ENCODE results near the gene EXOC6B.

The EXOC6B gene

GRCh38 chr2:72848436-72849137, 22.8 kb upstream of the EXOC6B start:
- no peaks in the 10 kb centered on the region for H3K4me1 ChIP-seq (ENCODE audit: control insufficient read depth, insufficient read depth, low read length, poor library complexity, severe bottlenecking)
- no peak for DNase-seq
- H3K27me3 ChIP-seq (replicated peaks; ENCODE audit: control insufficient read depth, insufficient read depth, low read length, poor library complexity, severe bottlenecking), result peaks cover 2% of the 10 kb centered on the region
- no peaks in the 10 kb centered on the region for H3K36me3 ChIP-seq (ENCODE audit: control insufficient read depth, insufficient read depth, low read length)
- H3K4me3 ChIP-seq (ENCODE audit: insufficient read depth, low read depth, low read length, poor library complexity, severe bottlenecking), result no peak overlapping the region
- H3K9me3 ChIP-seq (ENCODE audit: control insufficient read depth, low read length), result no peaks in the 10 kb centered on the region
- H3K27ac ChIP-seq (ENCODE audit: insufficient read depth, low read length, poor library complexity, severe bottlenecking), result no peak overlapping the region

GRCh38 chr2:72847534-72848315, 21.9 kb upstream of the EXOC6B start:
- H3K36me3 ChIP-seq (ENCODE audit: control insufficient read depth, insufficient read depth, low read length), result no peaks in the 10 kb centered on the region
- no peak overlapping the region for H3K27ac ChIP-seq (ENCODE audit: insufficient read depth, low read length, poor library complexity, severe bottlenecking)
- no peaks in the 10 kb centered on the region for H3K4me1 ChIP-seq (ENCODE audit: control insufficient read depth, insufficient read depth, low read length, poor library complexity, severe bottlenecking)
- H3K27me3 ChIP-seq (replicated peaks; ENCODE audit: control insufficient read depth, insufficient read depth, low read length, poor library complexity, severe bottlenecking), result peaks cover 2% of the 10 kb centered on the region
- no peaks in the 10 kb centered on the region for H3K9me3 ChIP-seq (ENCODE audit: control insufficient read depth, low read length)
- DNase-seq, result no peak
- no peak overlapping the region for H3K4me3 ChIP-seq (ENCODE audit: insufficient read depth, low read depth, low read length, poor library complexity, severe bottlenecking)

DNA sequence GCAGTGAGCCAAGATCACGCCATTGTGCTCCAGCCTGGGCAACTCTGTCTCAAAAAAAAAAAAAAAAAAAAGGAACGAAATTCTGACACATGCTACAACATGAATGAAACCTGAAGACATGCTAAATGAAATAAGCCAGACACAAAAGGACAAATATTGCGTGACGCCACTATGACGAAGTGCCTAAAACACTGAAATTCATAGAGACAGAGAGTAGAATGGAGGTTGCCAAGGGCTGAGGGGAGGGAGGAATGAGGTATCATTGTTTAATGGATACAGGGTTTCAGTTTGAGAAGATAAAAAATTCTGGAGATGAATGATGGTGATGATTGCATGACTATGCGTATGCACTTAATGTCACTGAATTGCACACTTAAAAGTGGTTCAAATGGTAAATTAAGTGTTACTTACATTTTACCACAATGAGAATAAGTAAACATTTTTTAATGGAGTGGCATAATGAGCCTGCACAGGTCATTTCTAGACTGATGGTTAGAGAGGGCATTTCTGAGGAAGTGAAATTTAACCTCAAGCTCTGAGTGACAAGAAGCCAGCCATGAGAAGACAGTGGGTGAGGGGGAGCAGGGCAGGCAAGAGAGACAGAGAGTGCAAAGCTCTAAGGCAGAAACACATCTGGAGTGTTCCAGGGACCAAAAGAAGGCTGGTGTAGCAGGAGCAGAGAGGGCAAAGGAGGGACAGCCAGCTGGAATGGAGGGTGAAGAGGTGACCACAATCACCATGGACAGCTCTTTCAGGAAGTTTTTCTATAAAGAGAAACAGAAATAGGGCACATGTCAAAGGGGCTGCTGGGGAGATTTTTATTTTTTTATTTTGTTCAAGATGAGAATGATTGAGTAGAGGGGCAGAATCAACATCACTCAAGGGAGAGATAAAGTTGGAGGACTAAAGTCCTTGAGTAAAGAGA, 20.6 kb upstream of the EXOC6B start:
- Histone ChIP-seq H3K4me1 (ENCODE audit: control insufficient read depth, insufficient read depth, low read length, poor library complexity, severe bottlenecking) (no peaks in the 10 kb centered on the region), H3K27ac (ENCODE audit: insufficient read depth, low read length, poor library complexity, severe bottlenecking) (no peak overlapping the region), H3K9me3 (ENCODE audit: control insufficient read depth, low read length) (no peaks in the 10 kb centered on the region), H3K4me3 (ENCODE audit: insufficient read depth, low read depth, low read length, poor library complexity, severe bottlenecking) (no peak overlapping the region), H3K36me3 (ENCODE audit: control insufficient read depth, insufficient read depth, low read length) (no peaks in the 10 kb centered on the region), H3K27me3 (replicated peaks; ENCODE audit: control insufficient read depth, insufficient read depth, low read length, poor library complexity, severe bottlenecking) (peaks cover 1% of the 10 kb centered on the region)
- no peak for DNase-seq

- no peak overlapping the region for H3K27ac ChIP-seq (ENCODE audit: insufficient read depth, low read length, poor library complexity, severe bottlenecking)
Observed at GRCh38 chr2:72843301-72843700, 17.5 kb upstream of the EXOC6B start.

DNA sequence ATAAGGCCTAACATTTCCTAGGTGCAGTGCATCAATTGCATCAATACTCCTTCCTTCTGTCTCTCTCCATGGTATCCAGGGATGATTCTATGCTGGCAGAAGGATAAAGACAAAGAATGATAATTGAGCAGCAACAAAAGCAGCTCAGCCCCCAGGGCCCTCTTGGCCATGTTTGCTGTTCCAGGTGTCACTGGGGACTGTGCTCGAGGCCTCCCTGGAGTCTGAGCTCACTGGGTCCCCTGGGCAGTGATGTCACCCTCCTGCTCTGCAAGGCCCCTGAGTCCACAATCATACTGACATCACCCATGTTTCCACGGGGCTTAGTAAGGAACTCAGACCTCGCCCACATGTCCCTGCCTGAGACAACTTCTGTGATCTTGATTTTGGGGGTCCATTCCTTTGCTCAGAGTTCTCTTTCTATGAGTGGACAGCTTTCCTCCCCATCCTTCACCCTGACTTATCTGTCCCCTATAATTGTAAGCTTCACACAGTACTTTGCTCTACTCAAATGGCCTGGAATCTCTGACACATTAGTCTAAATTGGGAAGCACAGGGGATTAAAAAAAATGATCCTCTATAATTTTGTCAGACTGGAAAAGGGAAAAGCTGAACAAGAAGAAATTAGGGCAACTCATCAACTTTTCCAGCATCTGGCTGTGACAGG, 15.8 kb upstream of the EXOC6B start:
- Histone ChIP-seq H3K9me3 (ENCODE audit: control insufficient read depth, low read length) (no peaks in the 10 kb centered on the region), H3K36me3 (ENCODE audit: control insufficient read depth, insufficient read depth, low read length) (no peaks in the 10 kb centered on the region), H3K27ac (ENCODE audit: insufficient read depth, low read length, poor library complexity, severe bottlenecking) (no peak overlapping the region), H3K4me3 (ENCODE audit: insufficient read depth, low read depth, low read length, poor library complexity, severe bottlenecking) (no peak overlapping the region), H3K27me3 (replicated peaks; ENCODE audit: control insufficient read depth, insufficient read depth, low read length, poor library complexity, severe bottlenecking) (no peaks in the 10 kb centered on the region), H3K4me1 (ENCODE audit: control insufficient read depth, insufficient read depth, low read length, poor library complexity, severe bottlenecking) (no peaks in the 10 kb centered on the region)
- no peak for DNase-seq

More at GRCh38 chr2:72843301-72843700, 17.5 kb upstream of the EXOC6B start:
- no peak for DNase-seq
- H3K27me3 ChIP-seq (replicated peaks; ENCODE audit: control insufficient read depth, insufficient read depth, low read length, poor library complexity, severe bottlenecking), result no peaks in the 10 kb centered on the region
- H3K36me3 ChIP-seq (ENCODE audit: control insufficient read depth, insufficient read depth, low read length), result no peaks in the 10 kb centered on the region
- no peaks in the 10 kb centered on the region for H3K9me3 ChIP-seq (ENCODE audit: control insufficient read depth, low read length)
- no peak overlapping the region for H3K4me3 ChIP-seq (ENCODE audit: insufficient read depth, low read depth, low read length, poor library complexity, severe bottlenecking)
- H3K4me1 ChIP-seq (ENCODE audit: control insufficient read depth, insufficient read depth, low read length, poor library complexity, severe bottlenecking), result no peaks in the 10 kb centered on the region

- Histone ChIP-seq H3K27ac (ENCODE audit: insufficient read depth, low read length, poor library complexity, severe bottlenecking) (no peak overlapping the region), H3K4me1 (ENCODE audit: control insufficient read depth, insufficient read depth, low read length, poor library complexity, severe bottlenecking) (no peaks in the 10 kb centered on the region), H3K36me3 (ENCODE audit: control insufficient read depth, insufficient read depth, low read length) (no peaks in the 10 kb centered on the region), H3K9me3 (ENCODE audit: control insufficient read depth, low read length) (no peaks in the 10 kb centered on the region), H3K4me3 (ENCODE audit: insufficient read depth, low read depth, low read length, poor library complexity, severe bottlenecking) (no peak overlapping the region), H3K27me3 (replicated peaks; ENCODE audit: control insufficient read depth, insufficient read depth, low read length, poor library complexity, severe bottlenecking) (no peaks in the 10 kb centered on the region)
- DNase-seq, result no peak
Observed at GRCh38 chr2:72840066-72840465, 14.2 kb upstream of the EXOC6B start.

DNA sequence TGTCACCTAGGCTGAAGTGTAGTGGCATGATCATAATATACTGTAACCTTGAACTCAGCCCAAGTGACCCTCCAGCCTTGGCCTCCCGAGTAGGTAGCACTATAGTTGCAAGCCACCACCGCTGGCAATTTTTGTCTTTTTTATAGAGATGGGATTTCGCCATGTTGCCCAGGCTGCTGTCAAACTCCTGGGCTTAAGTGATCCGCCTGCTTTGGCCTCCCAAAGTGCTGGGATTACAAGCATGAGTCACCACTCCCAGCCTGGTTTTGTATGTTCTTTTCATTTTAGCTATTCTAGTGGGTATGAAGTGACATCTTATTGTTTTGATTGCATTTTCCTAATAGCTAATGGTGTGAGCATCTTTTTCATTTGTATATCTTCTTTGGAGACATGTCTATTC, 11.3 kb upstream of the EXOC6B start:
- H3K4me1 ChIP-seq (ENCODE audit: control insufficient read depth, insufficient read depth, low read length, poor library complexity, severe bottlenecking), result no peaks in the 10 kb centered on the region
- DNase-seq, result no peak
- no peaks in the 10 kb centered on the region for H3K27me3 ChIP-seq (replicated peaks; ENCODE audit: control insufficient read depth, insufficient read depth, low read length, poor library complexity, severe bottlenecking)
- no peak overlapping the region for H3K4me3 ChIP-seq (ENCODE audit: insufficient read depth, low read depth, low read length, poor library complexity, severe bottlenecking)
- H3K27ac ChIP-seq (ENCODE audit: insufficient read depth, low read length, poor library complexity, severe bottlenecking), result no peak overlapping the region
- no peaks in the 10 kb centered on the region for H3K36me3 ChIP-seq (ENCODE audit: control insufficient read depth, insufficient read depth, low read length)
- no peaks in the 10 kb centered on the region for H3K9me3 ChIP-seq (ENCODE audit: control insufficient read depth, low read length)

DNA sequence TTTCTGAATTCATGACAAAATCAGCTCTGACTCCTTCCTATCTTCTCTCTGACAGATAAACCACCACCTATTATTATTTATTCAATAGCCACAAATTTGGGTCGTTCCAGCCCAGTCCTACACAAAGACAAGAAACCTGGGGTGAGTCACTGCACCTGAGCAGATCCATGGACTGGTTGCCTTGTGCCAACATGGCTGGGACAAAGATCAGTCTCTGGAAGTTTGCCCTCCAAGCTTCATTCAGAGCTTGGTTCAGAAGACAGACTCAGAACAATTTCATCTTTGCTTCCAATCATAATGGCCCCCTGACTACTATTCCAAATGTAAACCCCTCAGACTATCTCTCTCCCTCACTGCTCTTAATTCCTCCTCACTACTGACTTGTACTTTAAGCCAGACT, 9.6 kb upstream of the EXOC6B start:
- no peak overlapping the region for H3K4me3 ChIP-seq (ENCODE audit: insufficient read depth, low read depth, low read length, poor library complexity, severe bottlenecking)
- no peaks in the 10 kb centered on the region for H3K9me3 ChIP-seq (ENCODE audit: control insufficient read depth, low read length)
- no peaks in the 10 kb centered on the region for H3K4me1 ChIP-seq (ENCODE audit: control insufficient read depth, insufficient read depth, low read length, poor library complexity, severe bottlenecking)
- no peaks in the 10 kb centered on the region for H3K36me3 ChIP-seq (ENCODE audit: control insufficient read depth, insufficient read depth, low read length)
- H3K27ac ChIP-seq (ENCODE audit: insufficient read depth, low read length, poor library complexity, severe bottlenecking), result no peak overlapping the region
- DNase-seq, result no peak
- no peaks in the 10 kb centered on the region for H3K27me3 ChIP-seq (replicated peaks; ENCODE audit: control insufficient read depth, insufficient read depth, low read length, poor library complexity, severe bottlenecking)

DNA sequence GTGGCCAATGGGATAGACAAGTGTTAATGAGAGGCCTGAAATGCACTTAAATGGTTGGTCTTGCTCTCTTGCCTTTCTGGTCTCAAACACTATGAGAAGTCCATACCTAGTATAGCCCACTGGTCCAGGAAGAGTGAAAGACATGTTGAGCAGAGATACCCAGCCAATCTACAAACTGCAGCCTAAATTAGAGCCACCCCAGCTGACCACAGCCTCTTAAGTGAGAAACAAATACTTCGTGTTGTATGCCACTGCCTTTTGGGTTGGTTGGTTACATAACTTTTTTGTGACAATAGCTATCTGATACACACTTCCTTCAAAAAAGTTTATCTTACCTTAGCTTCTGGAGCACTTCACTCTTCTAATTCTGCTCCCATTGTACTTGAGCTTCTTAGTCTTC, 8.8 kb upstream of the EXOC6B start:
- no peaks in the 10 kb centered on the region for H3K36me3 ChIP-seq (ENCODE audit: control insufficient read depth, insufficient read depth, low read length)
- H3K9me3 ChIP-seq (ENCODE audit: control insufficient read depth, low read length), result no peaks in the 10 kb centered on the region
- no peaks in the 10 kb centered on the region for H3K27me3 ChIP-seq (replicated peaks; ENCODE audit: control insufficient read depth, insufficient read depth, low read length, poor library complexity, severe bottlenecking)
- no peak overlapping the region for H3K27ac ChIP-seq (ENCODE audit: insufficient read depth, low read length, poor library complexity, severe bottlenecking)
- H3K4me1 ChIP-seq (ENCODE audit: control insufficient read depth, insufficient read depth, low read length, poor library complexity, severe bottlenecking), result no peaks in the 10 kb centered on the region
- no peak for DNase-seq
- no peak overlapping the region for H3K4me3 ChIP-seq (ENCODE audit: insufficient read depth, low read depth, low read length, poor library complexity, severe bottlenecking)

All from effector memory CD4-positive, alpha-beta T cell (primary cell).